NCI-H460 (cell line): ENCODE data around the gene SLC35F6. TPM values are rescaled to one million over a fixed set of nuclear protein-coding genes. Genes with fewer than 3 reads are reported as not detected.
"Not testable (repeated sequence)": the region's sequence is repeated elsewhere in the genome, so short reads cannot be mapped to it uniquely, and the experiment has no call there.

ENCODE experiments used
- DNase-seq: peaks from one replicate; pipeline ENCODE4 v3.0.0-alpha.2; 2016; ENCODE audit warnings: low read depth; ENCODE audit errors: extremely low read depth
- total RNA-seq: library from RNA; depleted of rRNA; stranded (reverse); fragments of >200 nt; shearing (Covaris generic); gene quantifications from 2 replicates; pipeline ENCODE4 v1.2.3, GENCODE V29; 2014; rRNA removed

Gene SLC35F6
- total RNA-seq, 1 experiment from 2014 or later: 48.6 TPM

- DNase-seq: not testable (repeated sequence)
These were observed 50.1 kb downstream of the SLC35F6 start for GRCh38 chr2:26814072-26814765.

DNA sequence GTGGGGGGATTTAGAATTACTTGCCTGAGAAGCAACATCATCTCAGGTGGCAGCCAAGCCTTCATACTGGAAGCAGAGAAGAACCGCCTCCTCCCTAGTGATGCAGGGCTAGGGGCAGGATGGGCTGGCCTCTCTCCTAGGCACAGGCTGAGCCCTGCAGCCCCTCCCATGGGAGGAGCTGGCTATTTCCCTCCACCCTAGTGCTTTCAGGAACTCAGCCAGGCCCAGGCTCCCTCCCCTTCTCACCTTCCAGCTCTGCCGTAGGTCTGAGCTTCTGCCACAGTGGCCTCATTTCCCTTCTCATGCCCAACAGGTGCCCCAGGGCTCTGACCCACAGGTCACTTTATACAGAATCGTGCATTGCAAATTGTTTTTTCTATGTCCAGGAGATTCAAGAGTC, 52.8 kb downstream of the SLC35F6 start:
- DNase-seq: no peak

DNA sequence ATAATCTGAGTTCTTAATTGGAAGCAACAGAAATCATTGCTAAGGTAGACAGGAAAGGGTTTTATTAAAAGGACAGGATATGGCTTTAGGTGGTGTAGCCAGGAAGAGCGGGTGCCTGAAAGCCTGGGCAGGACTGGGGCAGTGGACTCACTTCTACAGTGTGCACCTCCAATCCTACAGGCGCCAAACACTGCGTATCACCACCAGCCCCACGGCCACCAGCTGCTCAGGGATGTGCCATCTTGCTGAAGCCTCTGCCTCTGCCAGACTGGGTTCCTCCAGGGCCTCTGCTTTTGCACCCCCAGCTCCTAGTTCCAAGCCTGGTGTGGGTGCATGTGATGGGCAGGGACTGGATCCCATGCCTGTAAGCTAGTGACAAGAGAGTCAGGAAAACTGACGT, 54.2 kb downstream of the SLC35F6 start:
- no peak for DNase-seq

DNA sequence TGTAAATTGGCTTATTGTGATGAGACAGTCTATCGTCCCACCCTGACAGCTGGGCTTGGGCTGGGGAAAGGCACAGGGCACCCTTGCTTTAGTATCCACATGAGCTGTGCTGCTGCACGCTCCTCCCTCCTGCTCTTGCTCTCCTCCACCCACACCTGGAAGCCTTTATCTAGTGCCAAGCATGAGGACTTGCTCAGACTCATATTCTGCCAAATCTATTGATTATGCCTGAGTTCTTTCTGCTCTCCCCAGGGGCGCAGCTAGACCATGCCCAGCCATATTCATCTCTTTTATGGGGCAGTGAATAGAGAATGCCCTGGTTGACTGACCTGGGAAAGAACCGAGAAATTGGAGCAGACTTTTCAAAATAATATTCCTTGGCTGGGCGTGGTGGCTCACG, 54.9 kb downstream of the SLC35F6 start:
- DNase-seq: no peak

DNA sequence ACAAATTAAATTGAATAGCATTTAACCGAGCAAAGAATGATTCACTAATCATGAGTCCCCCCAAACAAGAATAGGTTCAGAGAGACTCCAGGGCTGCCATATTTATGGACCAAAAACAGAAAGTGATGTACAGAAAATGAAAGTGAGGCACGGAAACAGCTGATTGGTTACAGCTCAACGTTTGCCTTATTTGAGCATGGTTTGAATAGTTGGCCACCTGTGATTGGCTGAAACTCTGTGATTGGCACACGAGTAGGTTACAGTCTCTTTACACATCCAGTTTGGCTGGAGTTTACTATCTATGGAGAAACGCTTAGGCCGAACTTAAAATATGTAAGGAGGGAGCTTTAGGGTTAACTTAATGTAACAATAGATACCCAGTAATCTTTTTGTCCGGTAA, 56.8 kb downstream of the SLC35F6 start:
- DNase-seq: no peak

- no peak for DNase-seq
These were observed 58.8 kb downstream of the SLC35F6 start for GRCh38 chr2:26822877-26823276.

Other genes with a start within 250 kb of the SLC35F6 start
- gene CIB4, start 122.9 kb upstream of the SLC35F6 start, total RNA-seq: not detected in 2 replicates
- 0.87 and 1.2 TPM in 2 replicates for gene KCNK3, start 71.6 kb upstream of the SLC35F6 start, total RNA-seq
- 24.2 and 31.9 TPM in 2 replicates for gene CENPA, start 21.8 kb downstream of the SLC35F6 start, total RNA-seq
- gene DPYSL5, start 83.8 kb downstream of the SLC35F6 start, total RNA-seq: 0.02 TPM in 1 of 2 replicates, not detected in the other
- 4.0 and 5.1 TPM in 2 replicates for gene MAPRE3, start 206.4 kb downstream of the SLC35F6 start, total RNA-seq